ENCODE results near the gene EPYC.

GRCh38 chr12:91023326-91024004 is 18.7 kb upstream of the EPYC start:
- TF ChIP-seq TAF1 (IDR thresholded peaks at IDR 0.05; ENCODE audit: borderline replicate concordance, insufficient read depth, low read length) (no peak), POLR2AphosphoS5 (IDR thresholded peaks at IDR 0.05; ENCODE audit: low read depth, low read length) (no peak), REST (IDR thresholded peaks at IDR 0.05; ENCODE audit: insufficient read depth in 1 of 2, low read depth in 2 of 2, low read length in 2 of 2) (no peak)

Data from PFSK-1 (cell line).